HG02642 (cell line): ENCODE results near the gene OCA2.

Source experiments
- ATAC-seq: cut with Tn5 transposase; IDR thresholded peaks from one replicate; pipeline ENCODE4 v1.9.1; 2021; ENCODE audit warnings: mild to moderate bottlenecking; ENCODE audit not compliant: unreplicated experiment, poor library complexity

Gene OCA2

GRCh38 chr15:28084547-28084946, 14.6 kb downstream of the OCA2 start:
- ATAC-seq, result no peak

GRCh38 chr15:28082891-28083684, 16.0 kb downstream of the OCA2 start:
- no peak for ATAC-seq

GRCh38 chr15:28081594-28081993, 17.5 kb downstream of the OCA2 start:
- no peak for ATAC-seq

GRCh38 chr15:28080386-28080785, 18.7 kb downstream of the OCA2 start:
- no peak for ATAC-seq

DNA sequence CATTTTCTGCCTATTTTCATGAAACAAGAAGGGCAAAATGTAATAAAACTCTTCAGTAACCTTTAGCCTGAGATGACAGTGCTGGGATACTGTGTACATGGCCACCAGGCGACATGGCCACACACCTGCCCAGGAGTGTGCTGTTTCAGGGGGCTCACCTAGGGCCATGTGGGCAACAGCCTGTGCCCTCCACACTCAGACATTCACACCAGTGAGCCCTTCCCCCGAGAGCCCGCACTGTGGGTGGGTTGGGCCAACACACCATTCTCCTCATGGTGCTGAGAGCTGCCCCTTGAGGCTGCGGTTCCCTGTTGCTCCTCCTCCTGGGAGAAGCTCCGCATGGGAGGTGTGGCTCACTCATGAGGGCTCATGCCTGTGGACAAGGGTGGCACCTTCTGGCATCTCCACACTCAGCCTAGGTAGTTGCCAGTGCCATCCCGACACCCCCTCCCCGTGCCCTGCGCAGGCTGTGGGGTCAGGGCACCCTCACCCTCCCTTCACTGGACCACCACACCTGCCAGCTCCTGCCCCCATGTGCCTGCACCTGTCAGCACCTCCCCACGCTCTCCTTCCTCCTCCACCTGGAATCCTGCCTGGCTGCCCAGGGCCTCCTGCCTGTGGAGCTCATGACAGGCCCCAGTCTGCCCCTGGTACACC, 19.7 kb downstream of the OCA2 start:
- no peak for ATAC-seq

DNA sequence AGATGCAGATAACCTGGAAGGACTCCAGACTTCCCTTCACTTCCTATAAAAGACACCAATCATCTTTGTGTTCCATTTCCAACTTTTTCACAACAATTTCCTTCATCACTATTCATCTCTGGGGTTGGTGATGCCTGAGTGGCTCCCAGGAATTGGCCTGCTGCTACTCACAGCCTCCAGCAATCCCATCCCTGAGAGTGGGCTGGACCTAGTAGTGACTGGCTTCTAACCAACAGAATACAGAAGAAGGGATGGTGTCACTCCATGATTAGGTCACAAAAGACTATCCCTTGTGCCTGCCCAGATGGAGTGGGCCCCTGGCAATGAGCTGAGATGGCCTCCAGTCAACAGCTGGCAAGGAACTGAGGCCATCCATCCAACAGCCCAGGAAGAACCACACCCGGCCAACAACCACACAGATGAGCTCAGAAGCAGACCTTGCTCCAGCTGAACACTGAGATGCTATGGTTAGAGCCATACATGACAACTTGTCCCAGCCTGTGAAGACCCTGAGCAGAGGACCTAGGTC, 20.9 kb downstream of the OCA2 start:
- ATAC-seq, result no peak

GRCh38 chr15:28075573-28075972, 23.5 kb downstream of the OCA2 start:
- no peak for ATAC-seq

DNA sequence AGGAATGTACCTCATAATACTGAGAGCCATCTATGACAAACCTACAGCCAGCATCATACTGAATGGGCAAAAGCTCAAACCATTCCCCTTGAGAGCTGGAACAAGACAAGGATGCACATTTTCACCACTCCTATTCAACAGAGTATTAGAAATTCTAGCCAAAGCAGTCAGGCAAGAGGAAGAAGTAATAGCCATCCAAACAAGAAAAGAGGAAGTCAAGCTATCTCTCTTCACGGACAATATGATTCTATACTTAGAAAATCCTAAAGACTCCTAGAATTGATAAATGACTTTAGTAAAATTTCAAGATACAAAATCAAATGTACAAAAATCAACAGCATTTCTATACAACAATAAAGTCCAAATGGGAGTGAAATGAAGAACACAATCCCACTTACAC, 30.2 kb downstream of the OCA2 start:
- ATAC-seq, result no peak

DNA sequence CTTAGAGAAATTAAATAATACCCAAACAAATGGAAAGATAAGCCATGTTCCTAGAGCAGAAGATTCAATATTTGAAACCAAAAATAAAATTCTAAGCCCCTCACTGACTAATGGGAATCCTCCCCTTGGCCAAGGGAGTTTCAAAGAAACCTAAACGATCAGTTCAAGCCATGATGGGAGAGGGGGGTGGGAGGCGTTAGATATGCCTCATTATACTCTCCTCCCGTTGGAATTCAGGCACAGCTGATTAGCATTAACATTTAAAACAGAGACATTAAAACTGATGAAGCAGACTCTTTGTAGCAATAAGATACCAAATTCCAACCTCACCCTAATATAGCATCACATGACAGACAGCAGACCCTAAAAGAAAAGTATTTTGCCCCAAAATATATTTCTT, 32.9 kb downstream of the OCA2 start:
- ATAC-seq, result no peak

GRCh38 chr15:28060005-28060404, 39.1 kb downstream of the OCA2 start:
- ATAC-seq, result no peak

DNA sequence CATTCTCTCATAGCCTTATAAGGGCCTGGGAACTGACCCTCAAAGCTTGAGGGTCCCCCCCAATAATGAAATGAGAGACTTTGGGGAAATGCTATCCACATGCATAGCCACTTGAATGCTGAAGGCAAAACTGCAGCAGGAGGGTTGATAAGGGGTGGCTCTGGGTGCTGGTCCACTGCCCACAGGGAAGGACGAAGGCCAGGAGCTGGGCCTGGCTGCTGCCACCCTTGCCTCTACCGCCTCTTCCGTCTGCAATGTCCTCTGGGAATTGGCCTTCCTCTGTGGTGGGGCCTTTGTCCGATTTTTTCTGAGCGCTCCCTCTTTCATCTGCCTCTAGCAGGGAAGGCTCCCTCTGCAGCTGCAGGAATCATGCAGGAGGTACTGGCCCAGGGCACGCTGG, 41.0 kb downstream of the OCA2 start:
- ATAC-seq, result no peak

- no peak for ATAC-seq
Observed at GRCh38 chr15:28051955-28052633, 47.0 kb downstream of the OCA2 start.

DNA sequence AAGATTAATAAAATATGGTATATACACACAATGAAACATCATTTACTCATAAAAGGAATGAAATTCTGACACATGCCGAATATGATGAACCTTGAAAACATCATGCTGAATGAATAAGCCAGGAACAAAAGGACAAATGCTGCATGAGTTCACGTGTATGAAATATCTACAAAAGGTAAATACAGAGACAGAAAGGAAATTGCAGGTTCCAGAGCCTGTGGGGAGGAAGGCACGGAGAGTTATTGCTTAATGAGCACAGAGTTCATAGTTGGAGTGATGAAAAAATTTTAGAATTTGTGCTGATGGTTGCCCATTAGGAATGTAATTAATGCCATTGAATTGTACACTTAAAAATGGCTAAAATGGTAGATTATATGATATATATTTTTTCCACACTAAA, 49.5 kb downstream of the OCA2 start:
- ATAC-seq, result no peak

DNA sequence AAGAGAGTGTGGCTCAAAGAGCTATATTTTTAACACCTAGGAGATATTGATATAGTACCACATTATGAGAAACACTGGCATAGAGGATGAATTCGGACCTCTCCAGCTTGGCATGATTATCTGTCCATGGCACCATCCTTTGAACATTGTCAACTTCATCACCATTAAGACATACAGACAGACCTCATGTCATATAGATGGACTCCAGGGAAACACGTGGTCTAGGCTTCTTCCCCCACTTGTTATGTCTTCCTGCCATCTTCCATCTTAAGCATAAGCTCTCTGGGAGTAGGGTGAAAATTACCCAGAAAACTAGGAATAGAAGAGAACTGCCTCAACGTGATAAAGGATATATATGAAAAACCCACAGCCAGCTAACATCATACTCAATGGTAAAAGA, 51.8 kb downstream of the OCA2 start:
- ATAC-seq, result no peak

DNA sequence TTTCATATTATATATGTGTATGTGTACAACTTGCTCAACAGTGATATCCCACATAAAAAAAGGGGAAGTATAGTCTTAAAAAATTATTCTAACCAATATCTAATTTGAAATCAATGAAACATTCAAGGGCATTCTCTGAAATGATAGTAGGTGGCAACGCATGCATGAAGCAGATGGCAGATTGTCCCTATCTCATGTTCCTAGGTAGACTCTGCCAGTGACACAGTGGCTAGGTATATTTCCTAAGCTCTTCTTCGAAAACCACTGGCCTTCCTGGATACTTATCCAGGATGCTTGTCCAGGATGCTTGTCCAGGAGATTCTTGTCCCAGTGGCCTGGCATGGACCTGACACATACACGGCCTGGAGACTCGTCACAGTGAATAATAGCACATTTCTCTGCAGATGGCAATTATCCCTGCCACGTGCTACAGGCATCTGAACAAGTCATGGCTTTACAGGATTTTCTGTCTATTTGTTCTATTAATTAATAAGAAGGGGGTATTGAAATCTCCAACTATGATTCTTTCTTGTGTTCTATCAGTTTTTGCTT, 54.9 kb downstream of the OCA2 start:
- ATAC-seq, result no peak

GRCh38 chr15:28043691-28044091, 55.4 kb downstream of the OCA2 start:
- no peak for ATAC-seq

- no peak for ATAC-seq
Observed at GRCh38 chr15:28037969-28038590, 61.0 kb downstream of the OCA2 start.

DNA sequence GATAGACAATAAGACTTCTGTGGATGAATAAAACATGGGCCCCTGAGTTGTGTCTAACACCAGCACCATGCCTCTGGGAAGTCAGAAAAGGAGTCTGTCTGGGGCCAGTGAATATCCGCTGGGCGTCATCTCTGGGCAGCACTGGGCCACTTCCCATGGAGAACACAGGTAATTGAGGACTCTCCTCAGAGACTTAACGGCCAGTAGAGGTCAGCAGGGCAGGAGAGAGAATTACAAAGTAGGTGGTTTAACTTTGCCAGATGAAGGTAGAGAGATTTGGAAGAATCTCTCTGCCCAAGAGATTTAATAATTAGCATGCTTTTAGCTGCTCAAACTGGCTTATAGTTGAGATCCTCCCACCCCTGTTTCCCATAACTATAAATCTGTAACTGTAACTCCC, 65.7 kb downstream of the OCA2 start:
- ATAC-seq, result no peak

DNA sequence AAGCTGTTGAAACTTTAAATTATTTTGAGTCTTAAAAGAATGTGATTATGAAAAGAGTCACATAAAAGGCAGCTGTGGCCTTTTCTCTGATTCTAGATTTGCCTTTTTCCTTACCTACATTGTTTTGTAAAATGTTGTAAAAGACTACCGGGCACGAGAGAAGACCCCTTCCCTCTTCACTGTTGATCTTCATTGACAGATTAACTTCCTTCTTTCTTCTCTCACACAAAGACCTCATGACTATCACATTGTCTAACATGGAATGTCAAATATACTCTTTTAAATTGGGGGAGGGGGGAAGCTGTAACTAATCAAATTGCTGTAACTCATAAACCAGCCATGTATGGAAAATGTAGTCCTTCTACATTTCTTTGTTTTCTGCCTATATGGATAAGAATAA, 68.3 kb downstream of the OCA2 start:
- ATAC-seq, result no peak

- no peak for ATAC-seq
Observed at GRCh38 chr15:28027714-28028076, 71.4 kb downstream of the OCA2 start.
